GM19240 (cell line): ENCODE measurements around the gene PAK1.
"Not testable (repeated sequence)": the region's sequence is repeated elsewhere in the genome, so short reads cannot be mapped to it uniquely, and the experiment has no call there.

ENCODE experiments used
- DNase-seq: peaks from one replicate; pipeline ENCODE4 v3.0.0; 2011; ENCODE audit warnings: low spot score; ENCODE audit not compliant: insufficient read length

The PAK1 gene

GRCh38 chr11:77403211-77403610 is 70.7 kb downstream of the PAK1 start:
- no peak for DNase-seq

DNA sequence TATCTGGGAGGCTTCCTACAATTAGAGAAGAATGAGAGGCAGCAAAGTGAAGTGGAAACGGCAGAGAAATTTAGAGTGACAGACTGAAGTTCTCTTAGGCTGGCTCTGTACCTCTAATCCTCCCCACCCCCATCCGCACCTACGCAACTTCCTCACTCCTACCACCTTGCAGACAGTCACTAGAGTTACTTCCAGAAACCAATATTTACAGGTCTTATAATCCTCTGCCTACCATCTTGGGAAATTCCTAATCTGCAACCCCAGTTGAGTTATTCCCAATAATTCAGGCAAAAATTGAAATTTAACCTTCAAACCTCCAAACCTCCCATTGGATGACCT is 71.7 kb downstream of the PAK1 start:
- DNase-seq = no peak

DNA sequence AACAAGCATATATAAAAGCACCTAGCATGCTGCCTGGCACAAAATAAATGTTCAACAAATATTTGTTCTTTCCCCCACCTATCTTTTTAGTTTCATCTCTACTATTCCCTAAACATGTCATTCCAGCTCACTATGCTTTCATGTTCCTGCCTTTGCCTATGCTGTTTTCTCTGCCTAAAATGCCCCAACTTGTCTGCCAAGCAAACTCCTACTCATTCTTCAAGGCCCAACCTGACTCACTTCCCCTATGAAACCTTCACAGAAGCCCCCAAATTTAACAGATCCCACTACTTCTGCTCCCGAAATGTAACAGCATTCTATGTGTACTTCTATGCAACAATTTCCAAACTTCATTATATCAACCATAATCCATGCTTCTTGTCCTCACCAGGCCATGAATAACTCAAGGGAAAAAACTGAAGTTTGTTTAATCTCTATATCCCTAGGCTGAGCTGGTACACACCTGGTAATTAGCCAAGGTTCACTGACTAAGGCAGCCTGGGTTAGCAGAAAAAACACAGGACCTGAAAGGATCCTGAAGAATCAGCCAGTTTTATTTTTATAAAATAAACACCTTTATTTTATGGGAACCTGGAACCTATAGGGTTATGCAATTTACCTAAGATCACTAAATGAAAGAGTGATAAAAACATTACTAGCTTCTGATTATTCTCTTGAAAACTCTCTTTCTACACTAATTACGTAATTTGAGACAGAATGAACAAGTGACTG is 72.2 kb downstream of the PAK1 start:
- no peak for DNase-seq

DNA sequence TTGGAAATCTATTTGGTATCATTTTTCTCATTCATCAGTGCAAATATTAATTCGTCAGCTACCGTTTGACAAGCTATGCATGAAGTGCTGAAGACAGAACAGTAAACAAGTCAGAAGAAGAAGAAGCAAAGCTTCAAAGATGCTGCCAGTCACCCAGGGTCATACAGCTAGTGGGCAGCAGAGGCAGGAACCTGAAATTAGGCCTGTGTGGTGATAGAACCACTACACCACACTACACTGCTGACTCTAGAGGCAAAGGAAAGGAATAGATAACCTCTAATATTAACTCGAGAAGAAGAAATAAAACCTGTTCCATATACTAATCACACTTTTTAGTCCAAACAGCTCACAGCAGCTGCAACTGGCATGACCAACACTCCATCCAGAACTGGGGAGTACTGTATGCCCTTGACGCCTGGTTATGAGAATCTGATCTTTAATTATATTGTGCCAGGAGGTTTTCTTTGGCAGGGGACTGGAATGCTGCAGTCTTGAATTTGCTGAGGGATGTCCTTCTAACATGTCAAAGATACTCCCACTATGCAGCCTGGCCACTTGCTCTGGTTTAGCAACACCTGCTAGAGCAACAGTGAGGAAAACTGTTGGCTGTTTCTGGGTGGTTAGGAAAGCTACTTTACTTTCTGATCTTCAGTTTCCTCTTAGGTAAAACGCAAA is 73.0 kb downstream of the PAK1 start:
- no peak for DNase-seq

- no peak for DNase-seq
Measured at GRCh38 chr11:77400271-77400670, 73.6 kb downstream of the PAK1 start.

DNA sequence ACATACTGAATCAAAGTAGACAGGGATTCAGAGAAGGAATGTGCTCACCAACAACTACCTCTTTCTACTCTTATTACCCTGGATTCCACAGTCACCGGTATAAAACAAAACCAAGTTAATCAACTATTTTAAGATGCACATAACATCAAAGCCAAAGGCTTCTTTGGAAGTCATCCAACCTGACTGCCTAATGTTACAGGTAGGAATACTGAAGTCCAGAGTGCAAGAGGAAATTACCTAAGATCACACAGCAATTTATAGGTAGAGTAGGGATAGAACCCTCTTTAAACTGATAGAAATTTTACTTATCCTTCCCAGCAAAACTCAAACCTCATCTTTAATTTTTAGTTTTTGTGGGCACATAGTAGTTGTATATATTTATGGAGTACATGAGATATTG is 76.3 kb downstream of the PAK1 start:
- DNase-seq = no peak

- no peak for DNase-seq
Measured at GRCh38 chr11:77396911-77397310, 77.0 kb downstream of the PAK1 start.

- DNase-seq = no peak
Measured at GRCh38 chr11:77396305-77396704, 77.6 kb downstream of the PAK1 start.

- DNase-seq = no peak
Measured at GRCh38 chr11:77395460-77396173, 78.3 kb downstream of the PAK1 start.

- no peak for DNase-seq
Measured at GRCh38 chr11:77392842-77393241, 81.1 kb downstream of the PAK1 start.

DNA sequence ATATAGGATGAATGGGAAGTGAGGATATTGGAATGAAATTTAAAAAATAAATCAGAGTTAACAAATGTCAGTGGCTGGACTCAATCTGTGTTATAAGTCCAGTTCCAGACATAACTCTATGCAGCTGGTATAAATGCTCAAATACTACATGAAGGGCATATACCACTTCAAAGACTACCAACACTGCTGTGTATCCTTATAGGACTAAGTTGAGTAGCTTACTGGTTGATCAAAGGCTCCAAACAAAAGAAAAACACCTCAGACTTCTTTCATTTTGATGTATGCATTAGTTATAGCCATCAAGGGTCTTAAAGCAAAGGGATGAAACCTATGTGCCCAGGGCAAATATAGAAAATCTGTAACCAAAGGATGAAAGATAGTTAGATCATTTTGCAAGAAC is 86.2 kb downstream of the PAK1 start:
- no peak for DNase-seq

GRCh38 chr11:77386178-77386577 is 87.7 kb downstream of the PAK1 start:
- DNase-seq = no peak

DNA sequence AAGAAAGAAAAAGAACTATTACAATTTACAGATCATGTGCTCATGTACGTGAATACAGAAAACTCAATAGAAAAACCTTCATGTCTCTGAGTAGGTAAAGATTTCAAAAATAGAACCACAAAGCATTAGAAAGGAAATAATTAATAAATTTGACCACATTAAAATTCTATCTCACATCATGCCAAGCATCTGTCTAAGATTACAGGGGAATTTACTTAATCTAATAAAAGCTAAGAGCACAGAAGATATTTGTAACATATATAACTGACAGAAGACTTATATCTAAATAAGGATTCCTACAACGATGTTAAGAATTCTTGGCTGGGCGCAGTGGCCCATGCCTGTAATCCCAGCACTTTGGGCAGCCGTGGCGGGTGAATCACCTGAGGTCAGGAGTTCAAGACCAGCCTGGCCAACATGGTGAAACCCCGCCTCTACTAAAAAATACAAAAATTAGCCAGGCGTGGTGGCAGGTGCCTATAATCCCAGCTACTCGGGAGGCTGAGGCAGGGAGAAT is 88.6 kb downstream of the PAK1 start:
- not testable (repeated sequence) for DNase-seq

DNA sequence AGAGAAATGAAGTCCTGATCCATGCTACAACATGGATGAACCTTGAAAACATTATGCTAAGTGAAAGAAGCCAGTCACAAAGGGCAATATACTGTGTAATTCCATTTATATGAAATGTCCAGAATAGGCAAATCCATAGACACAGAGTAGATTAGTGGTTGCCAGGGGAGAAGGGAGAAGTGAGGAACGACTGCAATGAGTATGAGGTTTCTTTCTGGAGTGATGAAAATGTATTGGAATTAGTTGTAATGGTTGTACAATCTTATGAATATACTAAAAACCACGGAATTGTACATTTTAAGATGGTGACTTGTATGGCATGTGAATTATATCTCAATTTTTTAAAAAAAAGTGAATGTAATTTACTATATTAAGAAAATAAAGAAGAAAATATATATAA is 89.3 kb downstream of the PAK1 start:
- DNase-seq = no peak

GRCh38 chr11:77383349-77383748 is 90.5 kb downstream of the PAK1 start:
- not testable (repeated sequence) for DNase-seq

GRCh38 chr11:77381729-77382665 is 91.9 kb downstream of the PAK1 start:
- no peak for DNase-seq

DNA sequence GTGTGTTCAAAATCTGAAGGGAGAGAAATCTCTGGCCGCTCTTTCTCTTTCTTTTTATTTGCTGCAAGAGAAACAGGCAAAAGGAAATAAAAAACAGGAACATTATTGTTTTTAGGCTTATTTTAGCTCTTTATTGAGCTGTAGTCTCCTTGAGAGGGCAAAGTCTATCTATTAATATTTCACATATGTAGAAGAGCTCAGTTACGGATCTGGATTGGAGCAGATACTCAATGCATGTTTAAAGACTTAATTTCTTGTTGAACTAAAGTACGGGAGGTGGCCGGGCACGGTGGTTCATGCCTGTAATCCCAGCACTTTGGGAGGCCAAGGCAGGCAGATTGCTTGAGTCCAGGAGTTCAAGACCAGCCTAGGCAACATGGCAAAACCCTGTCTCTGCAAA is 94.0 kb downstream of the PAK1 start:
- no peak for DNase-seq

DNA sequence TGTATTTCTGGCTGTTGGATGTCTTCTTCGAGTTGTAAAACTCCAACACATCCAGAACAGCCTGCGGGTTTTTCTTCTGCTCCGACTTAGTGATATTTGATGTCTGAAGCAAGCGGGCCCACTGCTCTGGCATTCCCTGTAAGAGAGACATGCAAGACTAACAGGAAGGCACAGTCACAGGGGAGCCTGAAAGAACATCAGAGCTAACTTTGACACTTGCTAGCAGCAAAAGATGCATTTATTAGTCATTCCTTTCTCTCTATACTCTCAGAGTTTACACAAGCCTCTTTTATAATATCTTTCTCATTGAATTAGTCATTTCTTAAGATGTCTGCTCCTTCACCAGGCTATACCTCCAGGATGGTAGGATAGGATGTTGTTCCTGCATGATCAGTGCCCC is 94.6 kb downstream of the PAK1 start:
- no peak for DNase-seq

- DNase-seq = no peak
Measured at GRCh38 chr11:77377734-77378133, 96.2 kb downstream of the PAK1 start.

- no peak for DNase-seq
Measured at GRCh38 chr11:77375107-77375506, 98.8 kb downstream of the PAK1 start.

- no peak for DNase-seq
Measured at GRCh38 chr11:77374611-77375031, 99.3 kb downstream of the PAK1 start.
